IPS DF 6.9 (cell line): ENCODE measurements around the gene B4GALT2.

ENCODE experiments used
- DNase-seq: peaks from one replicate; pipeline ENCODE4 v3.0.0-alpha.2; 2013; ENCODE audit warnings: low read depth, low spot score
- H3K27ac ChIP-seq: one replicate; pipeline ENCODE4 v1.5.1; 2013; ENCODE audit warnings: low read length, control low read depth
- H3K27me3 ChIP-seq: 2 replicates; pipeline ENCODE4 v1.6.1; 2013; ENCODE audit warnings: mild to moderate bottlenecking, low read length; ENCODE audit not compliant: control insufficient read depth, insufficient read depth
- H3K36me3 ChIP-seq: 2 replicates; pipeline ENCODE4 v1.6.1; 2013; ENCODE audit warnings: low read length; ENCODE audit not compliant: control insufficient read depth, insufficient read depth
- H3K4me1 ChIP-seq: 2 replicates; pipeline ENCODE4 v1.6.1; 2013; ENCODE audit warnings: low read length; ENCODE audit not compliant: control insufficient read depth, insufficient read depth
- H3K4me3 ChIP-seq: 2 replicates; pipeline ENCODE4 v1.5.1; 2013; ENCODE audit warnings: mild to moderate bottlenecking, low read length
- H3K9me3 ChIP-seq: 2 replicates; pipeline ENCODE4 v1.6.1; 2013; ENCODE audit warnings: low read length, inconsistent platforms; ENCODE audit not compliant: control insufficient read depth, insufficient read depth
- WGBS: extraction: QIAGEN DNeasy Blood & Tissue Kit; methylation state at CpG from one replicate; pipeline ENCODE4 v1.1.7; 2013; ENCODE audit warnings: mixed read lengths, missing lambda C conversion rate; ENCODE audit not compliant: insufficient read length, insufficient coverage; 5-methylcytosine and 5-hydroxymethylcytosine counted together

Gene B4GALT2

GRCh38 chr1:43958351-43959255, 20.4 kb upstream of the B4GALT2 start:
- DNase-seq: no peak
- no peaks in the 10 kb centered on the region for H3K4me1 ChIP-seq
- no CpG with 5 or more reads among the region's 9 CpGs for WGBS
- H3K27ac ChIP-seq: no peak overlapping the region
- no peaks in the 10 kb centered on the region for H3K9me3 ChIP-seq
- no peaks in the 10 kb centered on the region for H3K27me3 ChIP-seq
- no peak overlapping the region for H3K4me3 ChIP-seq
- H3K36me3 ChIP-seq: 0 out of 2 replicates have a peak, but pooled peaks cover 9% of the 10 kb centered on the region

- H3K4me3 ChIP-seq: no peak overlapping the region
- no peak for DNase-seq
- 0 out of 2 replicates have a peak, but pooled peaks cover 9% of the 10 kb centered on the region for H3K36me3 ChIP-seq
- H3K27me3 ChIP-seq: no peaks in the 10 kb centered on the region
- no peaks in the 10 kb centered on the region for H3K9me3 ChIP-seq
- H3K27ac ChIP-seq: no peak overlapping the region
- no peaks in the 10 kb centered on the region for H3K4me1 ChIP-seq
- WGBS: no CpG with 5 or more reads among the region's 8 CpGs
These were observed 18.2 kb upstream of the B4GALT2 start for GRCh38 chr1:43960798-43961197.

- no peak for DNase-seq
- Histone ChIP-seq H3K27ac (no peak overlapping the region), H3K36me3 (0 out of 2 replicates have a peak, but pooled peaks cover 9% of the 10 kb centered on the region), H3K27me3 (no peaks in the 10 kb centered on the region), H3K9me3 (no peaks in the 10 kb centered on the region), H3K4me3 (no peak overlapping the region), H3K4me1 (no peaks in the 10 kb centered on the region)
- no CpG with 5 or more reads among the region's 3 CpGs for WGBS
These were observed 17.3 kb upstream of the B4GALT2 start for GRCh38 chr1:43961692-43962091.

GRCh38 chr1:43962324-43962723, 16.7 kb upstream of the B4GALT2 start:
- no peak for DNase-seq
- Histone ChIP-seq H3K9me3 (no peaks in the 10 kb centered on the region), H3K36me3 (peaks cover 7% of the 10 kb centered on the region; the same call in 1 of the 2 replicates), H3K4me1 (no peaks in the 10 kb centered on the region), H3K27me3 (no peaks in the 10 kb centered on the region), H3K27ac (no peak overlapping the region), H3K4me3 (no peak overlapping the region)
- no CpG with 5 or more reads among the region's 2 CpGs for WGBS

- no peaks in the 10 kb centered on the region for H3K27me3 ChIP-seq
- no peak overlapping the region for H3K27ac ChIP-seq
- no peaks in the 10 kb centered on the region; the same call in 1 of the 2 replicates for H3K36me3 ChIP-seq
- H3K4me3 ChIP-seq: no peak overlapping the region
- WGBS: no CpG with 5 or more reads among the region's 3 CpGs
- DNase-seq: no peak
- no peaks in the 10 kb centered on the region for H3K4me1 ChIP-seq
- H3K9me3 ChIP-seq: no peaks in the 10 kb centered on the region
These were observed 16.0 kb upstream of the B4GALT2 start for GRCh38 chr1:43963006-43963405.

- no peaks in the 10 kb centered on the region for H3K4me1 ChIP-seq
- no peak overlapping the region for H3K4me3 ChIP-seq
- H3K27me3 ChIP-seq: no peaks in the 10 kb centered on the region
- H3K36me3 ChIP-seq: no peaks in the 10 kb centered on the region; the same call in 1 of the 2 replicates
- no peak for DNase-seq
- H3K9me3 ChIP-seq: no peaks in the 10 kb centered on the region
- no peak overlapping the region for H3K27ac ChIP-seq
- no CpG with 5 or more reads among the region's 5 CpGs for WGBS
These were observed 15.1 kb upstream of the B4GALT2 start for GRCh38 chr1:43963890-43964289.

- H3K27me3 ChIP-seq: no peaks in the 10 kb centered on the region
- H3K4me1 ChIP-seq: no peaks in the 10 kb centered on the region
- 100% methylated on average over 2 of the region's 3 CpGs for WGBS
- no peak overlapping the region for H3K27ac ChIP-seq
- no peak overlapping the region for H3K4me3 ChIP-seq
- H3K9me3 ChIP-seq: no peaks in the 10 kb centered on the region
- DNase-seq: no peak
- H3K36me3 ChIP-seq: no peaks in the 10 kb centered on the region; the same call in 1 of the 2 replicates
These were observed 13.7 kb upstream of the B4GALT2 start for GRCh38 chr1:43965316-43965715.

GRCh38 chr1:43968348-43968948, 10.6 kb upstream of the B4GALT2 start:
- no peaks in the 10 kb centered on the region for H3K9me3 ChIP-seq
- no peak overlapping the region for H3K27ac ChIP-seq
- DNase-seq: no peak
- peaks cover 8% of the 10 kb centered on the region for H3K36me3 ChIP-seq
- 0 out of 2 replicates have a peak, but pooled peaks cover 1% of the 10 kb centered on the region for H3K4me1 ChIP-seq
- no peak overlapping the region for H3K4me3 ChIP-seq
- H3K27me3 ChIP-seq: no peaks in the 10 kb centered on the region
- WGBS: no CpG with 5 or more reads among the region's 6 CpGs

- H3K9me3 ChIP-seq: no peaks in the 10 kb centered on the region
- DNase-seq: no peak
- H3K27ac ChIP-seq: no peak overlapping the region
- no CpG with 5 or more reads among the region's 7 CpGs for WGBS
- 0 out of 2 replicates have a peak, but pooled peaks cover 1% of the 10 kb centered on the region for H3K4me1 ChIP-seq
- H3K27me3 ChIP-seq: no peaks in the 10 kb centered on the region
- H3K36me3 ChIP-seq: peaks cover 8% of the 10 kb centered on the region
- no peak overlapping the region for H3K4me3 ChIP-seq
These were observed 9.6 kb upstream of the B4GALT2 start for GRCh38 chr1:43969416-43969745.

- H3K4me3 ChIP-seq: peak within 1 kb of the TSS; percentile 96
- 0 out of 2 replicates have a peak, but pooled peaks cover 1% of the 10 kb centered on the region for H3K4me1 ChIP-seq
- no CpG with 5 or more reads among the region's 47 CpGs for WGBS
- H3K36me3 ChIP-seq: peaks cover 8% of the 10 kb centered on the region
- no peak within 1 kb of the TSS for H3K27ac ChIP-seq
- no peaks in the 10 kb centered on the region for H3K27me3 ChIP-seq
- DNase-seq: peak; percentile 98
- H3K9me3 ChIP-seq: no peaks in the 10 kb centered on the region
These were observed 9.1 kb upstream of the B4GALT2 start, which contains the start of gene DPH2 for GRCh38 chr1:43969746-43970466. Gene DPH2, plus strand, starts transcription at chr1:43970010. Its CDS starts 166 bp downstream, at chr1:43970176.
